GM03348 (cell line): ENCODE results near the gene SEMA3F.
"Not testable (repeated sequence)": the region's sequence is repeated elsewhere in the genome, so short reads cannot be mapped to it uniquely, and the experiment has no call there.

Source experiments
- DNase-seq: peaks from one replicate; pipeline ENCODE4 v3.0.0; 2012; ENCODE audit warnings: low spot score

The SEMA3F gene

DNA sequence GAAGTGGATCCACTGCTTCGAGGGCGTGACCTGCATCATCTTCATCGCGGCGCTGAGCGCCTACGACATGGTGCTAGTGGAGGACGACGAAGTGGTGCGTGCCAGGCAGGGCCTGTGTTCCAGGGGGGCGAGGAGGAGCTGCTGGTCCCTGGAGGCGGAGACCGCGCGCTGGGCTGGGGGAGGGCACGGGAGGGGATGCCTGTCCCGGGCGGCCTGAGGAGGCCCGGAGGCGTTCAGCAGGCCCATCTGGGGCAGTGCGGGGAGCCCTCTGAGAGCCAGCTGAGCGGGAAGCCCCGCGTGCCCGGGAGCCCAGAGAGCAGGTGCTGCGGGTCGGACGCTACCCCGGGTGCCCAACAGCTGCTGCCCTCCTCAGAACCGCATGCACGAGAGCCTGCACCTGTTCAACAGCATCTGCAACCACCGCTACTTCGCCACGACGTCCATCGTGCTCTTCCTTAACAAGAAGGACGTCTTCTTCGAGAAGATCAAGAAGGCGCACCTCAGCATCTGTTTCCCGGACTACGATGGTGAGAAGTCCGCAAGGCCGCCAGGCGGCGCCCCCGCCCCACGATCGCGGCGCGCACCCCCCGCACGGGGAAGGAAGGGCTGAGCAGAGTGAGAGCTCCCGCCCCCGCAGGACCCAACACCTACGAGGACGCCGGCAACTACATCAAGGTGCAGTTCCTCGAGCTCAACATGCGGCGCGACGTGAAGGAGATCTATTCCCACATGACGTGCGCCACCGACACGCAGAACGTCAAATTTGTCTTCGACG, 39.2 kb downstream of the SEMA3F start:
- DNase-seq, result peak; percentile 87

DNA sequence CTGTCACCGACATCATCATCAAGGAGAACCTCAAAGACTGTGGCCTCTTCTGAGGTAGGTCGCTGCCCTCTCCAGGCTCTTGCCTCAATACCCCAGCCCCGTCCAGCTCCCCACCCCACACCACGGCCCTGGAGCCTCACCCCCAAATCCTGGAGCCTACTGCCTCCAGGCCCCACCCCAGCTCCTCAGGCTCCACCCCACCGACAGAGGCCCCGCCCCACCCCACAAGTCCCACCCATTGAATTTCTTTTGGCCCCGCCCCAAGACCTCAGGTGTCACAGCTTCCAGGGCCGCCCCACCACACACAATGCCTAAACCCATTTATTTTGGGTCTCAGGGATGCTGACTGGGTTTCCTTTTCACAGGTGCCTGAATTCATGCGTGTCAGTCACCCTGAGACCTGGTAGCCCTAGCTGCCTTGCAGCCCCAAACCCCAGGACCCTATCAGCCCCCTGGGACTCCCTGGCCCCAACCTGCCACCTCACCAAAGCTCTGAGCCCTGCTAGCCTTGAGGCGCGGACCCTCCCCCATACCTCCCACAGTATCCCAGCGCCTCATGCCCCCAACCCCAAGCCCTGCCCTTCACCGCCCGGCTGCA, 39.9 kb downstream of the SEMA3F start:
- DNase-seq, result peak; percentile 36

DNA sequence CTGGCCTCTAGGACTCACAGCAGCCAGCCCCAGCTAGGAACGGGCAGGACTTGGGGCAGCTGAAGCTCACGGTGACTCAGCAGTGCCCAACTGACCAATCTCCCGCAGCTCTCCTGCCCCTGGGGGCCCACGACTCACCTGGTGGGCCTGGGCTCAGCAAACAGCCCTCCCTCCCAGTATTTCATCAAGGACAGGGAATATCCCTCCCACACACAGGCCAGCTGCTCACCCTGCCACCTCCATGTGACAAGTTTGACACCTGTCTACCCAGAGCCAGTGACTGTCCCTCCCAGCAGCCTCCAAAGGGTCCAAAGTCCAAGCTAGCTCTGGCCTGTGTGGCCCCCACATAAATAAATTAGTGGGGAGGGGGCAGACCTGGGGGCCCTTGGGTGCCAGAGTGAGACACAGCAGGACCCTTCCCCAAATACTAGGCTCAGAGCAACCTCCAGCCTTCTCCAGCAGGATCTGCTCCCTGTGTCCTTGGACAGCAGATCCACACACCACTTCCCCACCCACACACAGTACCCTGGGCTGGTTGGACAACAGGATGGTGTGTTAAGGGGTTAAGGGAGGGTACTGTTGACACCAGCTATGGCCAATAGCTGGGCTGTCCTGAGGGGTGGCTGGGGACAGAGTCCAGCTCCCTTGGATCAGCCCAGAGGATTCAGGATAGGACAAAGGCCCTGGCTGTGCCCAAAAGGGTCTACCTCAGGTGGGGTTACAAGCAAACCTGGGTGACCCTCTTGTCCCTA, 40.6 kb downstream of the SEMA3F start:
- no peak for DNase-seq

DNA sequence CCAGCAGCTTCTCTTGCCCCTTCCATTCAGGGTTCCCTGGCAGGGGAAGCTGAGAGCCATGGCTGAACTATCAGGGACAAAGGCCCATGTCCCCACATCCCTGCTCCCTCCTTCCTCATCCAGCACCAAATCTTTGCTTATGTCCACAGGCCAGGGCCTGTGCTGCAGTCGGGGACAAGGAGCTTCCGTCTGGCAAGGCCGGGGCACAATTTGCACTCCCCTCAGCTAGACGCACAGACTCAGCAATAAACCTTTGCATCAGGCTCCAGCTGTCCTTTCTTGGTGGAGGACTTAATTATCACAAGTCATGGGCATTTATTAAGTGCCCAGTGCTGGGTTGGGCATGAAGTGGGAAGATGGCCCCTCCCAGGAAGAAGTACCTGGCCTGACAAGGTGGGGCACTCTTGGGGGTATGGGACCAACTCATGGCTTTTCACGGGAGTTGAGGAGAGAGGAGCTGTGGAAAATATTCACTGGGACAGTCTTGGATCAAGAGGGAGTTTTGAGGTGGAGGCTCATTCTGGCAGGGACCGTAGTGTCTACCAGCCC, 41.2 kb downstream of the SEMA3F start:
- DNase-seq, result no peak

DNA sequence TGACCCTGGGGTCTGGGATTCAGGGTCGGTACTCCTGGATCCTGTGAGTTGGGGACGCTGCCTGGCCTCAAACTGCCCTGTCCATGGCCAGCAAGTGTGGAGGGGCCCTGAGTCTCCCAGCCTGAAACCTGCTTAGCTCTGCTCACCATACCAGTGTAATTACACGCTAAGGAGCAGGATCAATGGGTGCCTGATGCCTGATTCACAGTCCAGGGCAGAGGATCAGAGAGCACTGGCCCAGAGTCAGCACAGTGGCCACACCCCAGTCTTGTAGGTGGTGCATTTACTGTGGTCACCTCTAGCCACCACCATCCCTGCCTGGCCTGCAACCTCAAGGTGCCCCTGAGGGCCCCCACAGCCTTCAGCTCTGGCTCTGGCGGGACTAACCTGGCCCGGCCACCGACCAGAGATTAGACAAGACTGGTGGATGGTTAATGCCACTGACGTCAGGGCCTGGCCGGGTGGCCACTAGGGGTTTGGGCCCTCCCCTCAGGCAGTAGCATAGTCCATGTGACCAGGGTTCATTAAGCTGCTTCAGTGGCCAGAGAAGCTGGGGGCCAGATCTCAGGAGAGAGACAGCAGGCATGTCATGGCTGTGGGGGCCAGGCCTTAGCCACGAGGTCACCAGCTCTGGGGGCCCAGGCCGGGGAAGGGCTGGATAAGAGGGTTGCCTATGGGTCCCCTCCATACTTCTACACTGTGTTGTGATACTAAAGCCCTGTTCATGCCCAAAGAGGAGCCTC, 46.6 kb downstream of the SEMA3F start:
- DNase-seq, result no peak

DNA sequence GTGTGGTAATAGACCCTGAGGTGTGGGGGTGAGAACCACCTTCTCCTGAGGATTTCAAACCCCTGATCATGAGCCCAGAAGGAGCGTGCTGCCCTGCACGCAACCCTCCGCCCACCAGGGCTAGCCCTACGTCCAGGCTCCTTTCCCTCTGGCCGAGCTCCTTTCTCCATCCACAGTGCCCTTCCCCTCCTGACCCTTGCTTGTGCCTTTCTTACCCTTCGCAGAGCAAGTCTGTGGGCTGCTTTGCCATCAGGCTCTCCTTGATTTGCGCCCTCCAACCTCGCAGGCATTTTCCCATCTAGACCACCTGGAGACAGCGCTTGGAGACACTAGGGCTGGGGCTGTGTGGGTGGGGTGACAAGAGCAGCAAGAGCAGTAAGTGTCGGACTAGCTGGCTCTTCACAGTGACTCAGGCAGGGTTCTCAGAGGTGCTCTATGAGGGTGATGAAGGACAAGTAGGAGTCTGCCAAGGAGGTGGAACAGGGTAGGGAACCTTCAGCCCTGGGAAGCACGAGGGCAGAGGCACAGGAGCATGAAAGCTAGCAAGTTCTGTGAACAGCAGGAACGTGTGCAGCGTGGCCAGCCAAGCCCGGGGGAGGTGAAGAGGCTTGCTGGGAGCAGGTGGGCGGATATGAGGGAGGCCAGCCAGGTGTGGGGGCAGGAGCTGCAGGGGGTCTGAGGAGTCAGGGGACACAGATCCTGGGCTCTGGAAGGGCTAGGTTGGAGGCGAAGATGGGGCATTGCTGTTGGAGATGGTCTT, 47.4 kb downstream of the SEMA3F start:
- no peak for DNase-seq

DNA sequence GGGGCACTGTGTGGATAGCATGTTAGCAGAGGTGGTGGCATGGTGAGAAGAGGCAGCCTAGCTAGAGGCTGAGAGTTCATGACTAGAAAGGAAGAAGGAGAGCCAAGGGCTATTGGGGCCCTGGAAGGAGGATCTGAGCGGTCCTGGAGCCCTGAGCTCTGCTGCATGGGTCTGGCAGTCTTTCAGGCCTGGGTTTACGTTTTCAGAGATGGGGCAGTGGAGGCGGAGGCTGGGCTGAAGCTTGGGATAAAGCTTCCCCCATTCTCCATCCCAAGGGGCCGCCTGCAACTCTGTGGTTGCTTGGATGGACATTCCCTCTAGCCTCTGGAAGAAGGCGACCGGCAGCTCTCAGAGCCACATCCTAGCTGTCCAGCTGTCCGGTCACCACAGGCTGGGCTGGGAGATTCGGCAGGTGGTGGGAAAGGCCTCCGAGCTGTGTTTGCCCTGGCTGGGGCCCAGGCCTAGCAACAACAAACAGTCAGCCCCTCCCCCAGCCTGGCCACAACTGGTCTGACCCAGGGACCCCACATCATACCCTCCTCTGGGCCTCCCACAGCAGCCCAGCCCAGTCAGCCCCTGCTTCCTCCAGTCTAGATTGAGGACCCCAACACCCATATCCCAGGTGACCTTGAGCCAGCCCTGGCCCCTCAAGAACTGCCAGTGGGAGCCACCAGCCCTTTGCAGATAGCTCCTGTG, 48.1 kb downstream of the SEMA3F start:
- DNase-seq, result no peak

DNA sequence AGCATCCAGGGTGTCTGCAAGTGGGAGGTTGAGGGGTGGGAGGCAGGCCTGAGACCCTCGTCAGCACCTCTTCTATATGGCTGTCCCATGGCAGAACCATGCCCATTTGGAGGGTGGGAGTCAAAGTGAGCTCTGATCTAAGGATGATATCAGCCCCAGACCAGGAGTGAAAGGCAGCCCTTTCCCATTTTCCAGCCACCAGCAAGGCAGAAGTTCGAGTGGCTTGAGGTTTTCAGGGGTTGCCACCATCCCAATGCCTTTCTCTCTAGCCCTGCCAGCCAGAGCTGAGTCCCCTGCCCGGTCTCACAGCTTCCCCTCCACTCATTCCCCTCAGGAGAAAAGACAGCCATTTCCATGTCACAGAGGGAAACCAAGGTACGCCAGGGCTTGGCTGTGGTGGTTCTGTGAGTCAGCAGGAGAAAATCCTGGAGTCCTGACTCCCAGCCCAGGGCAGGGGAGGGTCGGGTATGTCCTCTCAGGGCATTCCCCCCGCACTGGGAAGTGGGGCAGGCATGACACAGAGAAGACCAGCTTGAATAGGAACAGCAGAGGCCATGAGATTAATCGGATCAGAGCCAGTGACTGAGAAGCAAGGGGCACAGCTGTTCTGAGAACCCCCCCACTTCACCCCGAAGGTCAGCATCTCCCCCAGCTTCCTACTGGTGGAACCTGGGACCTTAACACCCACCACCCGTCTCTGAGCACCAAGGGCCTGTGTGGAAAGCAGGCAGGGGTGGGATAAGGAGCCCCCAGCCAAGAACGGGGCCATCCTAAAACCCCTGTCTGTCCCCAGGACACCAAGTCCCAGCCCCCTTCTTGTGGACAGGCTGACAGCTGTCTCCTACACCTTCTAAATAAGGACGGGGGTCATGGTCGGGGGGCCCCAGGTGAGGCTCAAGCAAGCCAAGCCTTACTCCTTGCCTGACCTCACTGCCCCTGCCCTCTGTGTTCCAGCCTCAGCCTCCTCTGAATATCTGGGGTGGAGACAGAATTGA, 49.0 kb downstream of the SEMA3F start:
- no peak for DNase-seq

- peak; percentile 39 for DNase-seq
Measured at GRCh38 chr3:50204804-50205412, 49.8 kb downstream of the SEMA3F start, which contains the start of gene SLC38A3. SLC38A3 (plus strand) TSS chr3:50205271; CDS start chr3:50214200, 8,929 bp downstream.

- DNase-seq, result no peak
Measured at GRCh38 chr3:50205413-50206276, 50.5 kb downstream of the SEMA3F start.

DNA sequence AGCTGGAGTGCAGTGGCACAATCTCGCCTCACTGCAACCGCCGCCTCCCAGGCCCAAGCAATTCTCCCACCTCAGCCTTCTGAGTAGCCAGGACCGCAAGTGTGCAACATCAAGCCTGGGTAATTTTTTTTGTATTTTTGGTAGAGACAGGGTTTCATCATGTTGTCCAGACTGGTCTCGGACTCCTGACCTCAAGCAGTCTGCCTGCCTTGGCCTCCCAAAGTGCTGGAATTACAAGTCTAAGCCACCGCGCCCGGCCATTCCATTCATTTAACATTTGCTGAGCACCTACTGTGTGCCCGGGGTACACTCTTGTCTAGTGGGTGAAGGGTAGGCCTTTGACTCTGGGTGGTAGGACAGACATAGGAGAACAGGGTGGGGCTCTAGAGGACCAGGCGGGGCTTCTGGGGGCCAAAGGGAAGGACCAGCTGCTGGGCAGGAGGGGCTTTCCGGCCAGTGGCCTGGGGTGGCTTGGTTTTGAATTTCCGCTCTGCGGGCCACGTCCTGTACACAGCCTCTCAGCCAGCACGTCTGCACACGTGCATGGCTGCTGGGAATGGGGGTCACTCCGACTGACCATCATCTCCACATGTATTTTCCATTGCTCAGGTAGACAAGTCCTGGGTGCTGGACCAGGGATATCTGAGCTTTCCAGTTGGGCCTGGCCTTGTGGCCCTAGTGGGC, 52.4 kb downstream of the SEMA3F start:
- no peak for DNase-seq

DNA sequence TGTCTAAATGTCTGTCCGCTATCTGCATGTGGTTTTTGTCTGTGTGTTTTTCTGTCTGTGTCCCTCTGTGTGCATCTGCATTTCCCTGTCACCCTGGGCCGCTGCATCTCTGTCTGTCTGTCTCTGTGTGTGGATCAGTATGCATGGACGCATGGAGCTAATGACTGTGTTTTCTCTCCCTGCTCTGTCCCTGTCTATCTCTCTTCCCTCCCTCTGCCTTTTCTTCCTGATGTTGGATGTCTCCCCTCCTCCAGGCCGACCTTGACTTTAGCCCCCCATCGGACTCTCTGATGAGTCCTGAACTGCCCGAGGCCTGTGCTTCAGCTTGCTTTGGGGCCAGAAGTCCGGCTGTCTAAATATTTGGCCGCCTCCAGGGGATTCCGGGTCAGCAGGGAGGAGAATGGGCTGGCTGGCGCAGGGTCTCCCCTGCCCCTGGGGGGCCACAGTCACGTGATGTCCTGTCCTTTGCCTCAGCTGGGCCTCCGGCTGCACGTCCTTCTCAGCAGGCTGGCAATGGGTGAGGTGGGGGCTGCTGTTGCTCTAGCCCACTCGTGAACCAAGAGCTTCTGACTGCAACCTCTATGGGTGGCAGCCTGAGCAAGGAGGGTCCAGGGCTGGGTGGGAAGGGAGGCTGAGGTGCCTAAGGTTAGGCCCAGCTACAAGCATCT, 53.7 kb downstream of the SEMA3F start:
- no peak for DNase-seq

- DNase-seq, result no peak
Measured at GRCh38 chr3:50210176-50210509, 55.0 kb downstream of the SEMA3F start.

DNA sequence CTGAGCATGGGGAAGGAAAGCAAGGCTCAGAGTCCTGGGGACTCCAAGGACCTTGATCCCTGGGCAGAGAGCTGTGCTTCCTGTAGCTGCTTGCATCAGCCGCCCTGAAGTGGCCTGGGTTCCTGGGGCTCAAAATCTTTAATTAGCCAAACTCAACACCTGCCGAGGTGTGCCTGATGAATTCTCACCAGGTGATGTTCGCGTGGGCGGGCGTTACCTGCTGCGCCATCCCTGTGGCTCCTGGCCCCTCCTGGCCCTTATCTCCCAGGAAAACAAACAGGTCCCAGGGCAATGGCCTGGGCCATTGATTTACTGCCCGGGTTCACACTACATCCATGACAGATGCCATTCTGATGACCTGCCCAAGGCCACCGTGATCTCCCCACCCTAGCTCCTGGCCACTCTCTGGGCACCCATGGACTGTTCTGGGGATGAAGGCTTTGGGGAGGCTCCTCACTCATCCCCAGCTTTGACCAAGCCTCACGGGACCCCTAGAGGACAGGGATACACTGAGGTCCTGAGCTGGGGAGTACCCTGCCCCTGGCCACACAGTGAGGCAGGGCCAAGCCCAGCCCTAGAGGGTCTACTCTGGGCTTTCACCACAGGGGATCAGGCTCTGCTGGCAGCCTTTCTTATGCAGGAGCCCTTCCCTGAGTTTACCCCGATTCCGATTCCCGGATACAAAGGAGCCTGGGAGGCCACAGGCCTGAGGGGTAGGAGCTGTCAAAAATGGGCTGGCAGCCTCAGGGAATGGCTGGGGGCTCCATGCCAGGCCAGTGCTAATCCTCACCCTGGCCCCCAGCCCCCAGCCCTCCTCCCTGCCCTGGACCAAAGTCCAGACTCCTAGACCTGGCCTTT, 55.6 kb downstream of the SEMA3F start:
- no peak for DNase-seq

GRCh38 chr3:50211368-50211717, 56.2 kb downstream of the SEMA3F start:
- DNase-seq, result not testable (repeated sequence)

GRCh38 chr3:50211930-50212329, 56.8 kb downstream of the SEMA3F start:
- peak; percentile 83 for DNase-seq
